HepG2 (cell line): ENCODE measurements around the gene KDM4D. TPM values are rescaled to one million over a fixed set of nuclear protein-coding genes. Genes with fewer than 3 reads are reported as not detected.
A peak's percentile ranks its signal among the peaks of the same experiment; 100 is the strongest.

Experiments
- ATRX ChIP-seq: sonication (generic); formaldehyde crosslinking; IDR thresholded peaks from 2 replicates; pipeline ENCODE4 v1.4.0; 2020; ENCODE audit warnings: missing genetic modification reagents, borderline replicate concordance
- FOXP1 ChIP-seq, 2 experiments: fragments of 450-650 bp in 1 of 2; IDR thresholded peaks; 2 replicates each; pipeline ENCODE4 v1.6.1; 2017 to 2018; ENCODE audit warnings: antibody characterized with exemption in 1 of 2
- HBP1 ChIP-seq: IDR thresholded peaks from 2 replicates; pipeline ENCODE4 v1.6.1; 2016; ENCODE audit warnings: low read depth, control low read depth
- KMT2B ChIP-seq: IDR thresholded peaks from 2 replicates; pipeline ENCODE4 v1.6.1; 2016; ENCODE audit warnings: missing genetic modification reagents, missing compliant biosample characterization
- MATR3 ChIP-seq: sonication (generic); formaldehyde crosslinking; IDR thresholded peaks from 2 replicates; pipeline ENCODE4 v1.4.0; 2020; ENCODE audit warnings: missing genetic modification reagents
- MAZ ChIP-seq, 2 experiments: sonication (generic) in 1 of 2; formaldehyde crosslinking in 1 of 2; IDR thresholded peaks; 2 replicates each; pipeline versions ENCODE4 v1.5.0 to v1.6.1; 2012 to 2020; ENCODE audit warnings: low read depth in 2 of 2, mild to moderate bottlenecking in 2 of 2, borderline replicate concordance in 1 of 2, improper control_type of control experiment in 1 of 2, low read length in 1 of 2, missing genetic modification reagents in 1 of 2, moderate library complexity in 1 of 2
- MEF2D ChIP-seq: sonication (generic); formaldehyde crosslinking; IDR thresholded peaks from 2 replicates; pipeline ENCODE4 v1.5.1; 2020; ENCODE audit warnings: mild to moderate bottlenecking, missing genetic modification reagents
- MXD4 ChIP-seq: IDR thresholded peaks from 2 replicates; pipeline ENCODE4 v1.6.1; 2016; ENCODE audit warnings: mild to moderate bottlenecking, missing biosample characterization, missing genetic modification reagents
- NR2F2 ChIP-seq: IDR thresholded peaks from 2 replicates; pipeline ENCODE4 v1.6.1; 2012; ENCODE audit warnings: low read depth, inconsistent platforms, borderline replicate concordance
- PHF21A ChIP-seq: sonication (generic); formaldehyde crosslinking; IDR thresholded peaks from 2 replicates; pipeline ENCODE4 v1.5.0; 2020; ENCODE audit warnings: mild to moderate bottlenecking, missing genetic modification reagents
- POLR2AphosphoS5 ChIP-seq: IDR thresholded peaks from 2 replicates; pipeline ENCODE4 v1.6.1; 2012; ENCODE audit warnings: low read depth, low read length
- SMAD3 ChIP-seq: sonication (generic); formaldehyde crosslinking; IDR thresholded peaks from 2 replicates; pipeline ENCODE4 v1.4.0; 2020; ENCODE audit warnings: missing genetic modification reagents
- USF2 ChIP-seq, 2 experiments: sonication (generic) in 1 of 2; formaldehyde crosslinking in 1 of 2; IDR thresholded peaks; 2 replicates each; pipeline versions ENCODE4 v1.5.1 to v1.6.1; 2011 to 2020; ENCODE audit warnings: borderline replicate concordance in 1 of 2, low read depth in 1 of 2, low read length in 1 of 2, mild to moderate bottlenecking in 1 of 2, missing genetic modification reagents in 1 of 2, moderate library complexity in 1 of 2
- ZBTB38 ChIP-seq: sonication (generic); formaldehyde crosslinking; IDR thresholded peaks from 2 replicates; pipeline ENCODE4 v1.5.1; 2020; ENCODE audit warnings: mild to moderate bottlenecking, missing genetic modification reagents
- ZSCAN29 ChIP-seq: sonication (generic); formaldehyde crosslinking; conservative IDR thresholded peaks from 2 replicates; pipeline ENCODE4 v1.4.0; 2020; ENCODE audit warnings: mild to moderate bottlenecking, missing genetic modification reagents
- polyA plus RNA-seq, 8 experiments: library from polyadenylated mRNA; depleted of rRNA in 3 of 8; stranded (reverse) in 7 of 8; unstranded in 1 of 8; fragments of >200 nt; fragmentation: Illumina TruSeq in 4 of 8; extraction: Trizol in 4 of 8; gene quantifications; 2 replicates each; pipeline versions ENCODE4 v1.2.1 to v1.2.3, GENCODE V29; 2011 to 2016; ENCODE audit warnings: low read depth in 4 of 8, missing spikeins in 1 of 8, mixed read lengths in 1 of 8; ENCODE audit not compliant: insufficient read depth in 1 of 8
- total RNA-seq, 5 experiments: library from RNA; depleted of rRNA; stranded (reverse); fragments of >200 nt; fragmentation: Illumina TruSeq; extraction: Trizol; gene quantifications; 2 replicates each; pipeline ENCODE4 v1.2.3, GENCODE V29; 2016; ENCODE audit warnings: low read depth in 1 of 5
- TF ChIP-seq, protein P1 (sequence below): sonication (generic); formaldehyde crosslinking; IDR thresholded peaks from 2 replicates; pipeline ENCODE4 v1.8.0; 2022; ENCODE audit warnings: missing genetic modification reagents, low read depth, mild to moderate bottlenecking, borderline replicate concordance
- TF ChIP-seq, protein P2 (sequence below): sonication (generic); formaldehyde crosslinking; IDR thresholded peaks from 2 replicates; pipeline ENCODE4 v1.8.0; 2022; ENCODE audit warnings: missing genetic modification reagents, mild to moderate bottlenecking, moderate library complexity, borderline replicate concordance
- TF ChIP-seq, protein P3 (sequence below): sonication (generic); formaldehyde crosslinking; IDR thresholded peaks from 2 replicates; pipeline ENCODE4 v1.8.0; 2023; ENCODE audit warnings: mild to moderate bottlenecking, missing genetic modification reagents
- TF ChIP-seq, protein P4 (sequence below), 2 experiments: fragments of 450-650 bp in 1 of 2; sonication (generic) in 1 of 2; formaldehyde crosslinking; IDR thresholded peaks; 2 replicates each; pipeline versions ENCODE4 v1.5.0 to v1.8.0; 2020 to 2022; ENCODE audit warnings: mild to moderate bottlenecking in 1 of 2, missing genetic modification reagents in 1 of 2

Gene KDM4D
- total and polyA plus RNA-seq, 2 of the 13 experiments (the other 11 are each of a cell fraction or from before 2014, with no cell fraction given): 0.96 to 1.3 TPM

DNA sequence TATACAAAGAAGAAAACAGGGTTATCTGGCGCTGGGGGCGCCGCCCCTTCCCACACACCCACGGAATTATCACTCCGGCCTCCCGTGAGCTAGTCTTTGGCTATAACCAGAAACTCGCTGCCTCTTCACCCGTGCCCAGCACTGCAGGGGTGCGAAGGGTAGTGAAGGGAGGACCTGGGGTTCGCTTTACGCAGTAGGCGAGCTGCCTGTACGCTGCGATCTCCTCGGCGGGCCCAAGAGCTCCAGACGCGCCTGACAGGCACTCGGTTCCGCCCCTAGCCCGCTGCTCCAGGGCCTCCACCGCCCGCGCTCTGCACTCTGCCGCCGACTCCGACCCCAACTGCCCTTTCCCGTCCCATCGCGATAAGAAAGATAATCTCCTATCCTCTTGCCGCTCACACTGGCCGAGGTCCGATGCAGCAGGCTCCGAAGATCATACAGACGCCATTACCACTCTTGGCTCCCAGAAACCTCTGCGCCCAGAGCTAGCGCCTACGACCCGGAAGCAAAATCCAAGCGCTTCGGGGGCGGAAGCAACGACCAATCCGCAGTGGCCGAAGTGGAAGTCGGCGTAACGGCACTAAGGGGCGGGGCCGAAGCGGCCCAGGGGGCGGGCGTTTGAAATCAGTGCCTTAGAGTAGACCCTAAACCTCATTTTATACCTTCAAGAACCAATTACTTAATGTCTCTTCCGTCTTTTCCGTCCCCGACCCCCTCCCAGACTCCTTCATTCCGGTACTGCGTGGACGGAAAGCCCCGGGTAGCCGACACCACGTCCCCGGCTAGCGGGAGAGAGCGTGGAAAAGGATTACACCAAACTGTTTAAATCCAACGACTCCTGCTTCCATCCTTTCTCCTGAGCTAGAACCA lies at the start of gene KDM4D, which contains the start of gene CWC15 (continued):
- TF ChIP-seq MXD4 (CRISPR knock-in tag): 0 out of 2 replicates have a peak, but pooled peaks have one; percentile 42
- no peak for TF ChIP-seq ATRX (CRISPR knock-in tag)
- TF ChIP-seq, protein P1, sequence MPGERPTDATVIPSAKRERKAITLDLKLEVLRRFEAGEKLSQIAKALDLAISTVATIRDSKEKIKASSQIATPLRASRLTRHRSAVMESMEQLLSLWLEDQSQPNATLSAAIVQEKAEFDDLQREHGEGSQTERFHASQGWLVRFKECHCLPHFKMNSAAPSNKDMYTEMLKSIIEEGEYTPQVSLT: no peak
- TF ChIP-seq PHF21A (CRISPR knock-in tag): peak; percentile 38; the same call in 1 of the 2 replicates
- TF ChIP-seq POLR2AphosphoS5: peak; percentile 93
- TF ChIP-seq MATR3: no peak
- TF ChIP-seq KMT2B (CRISPR knock-in tag): peak; percentile 98
- TF ChIP-seq NR2F2: 0 out of 2 replicates have a peak, but pooled peaks have one; percentile 19
- no peak for TF ChIP-seq ZSCAN29 (CRISPR knock-in tag)
- TF ChIP-seq MEF2D: 0 out of 2 replicates have a peak, but pooled peaks have one; percentile 24
- no peak for TF ChIP-seq USF2 (IDR thresholded peaks at IDR 0.05; ENCODE audit: low read depth, low read length)
- TF ChIP-seq USF2 (CRISPR knock-in tag; IDR thresholded peaks at IDR 0.05; ENCODE audit: borderline replicate concordance): no peak
- TF ChIP-seq SMAD3 (CRISPR knock-in tag): peak; percentile 48; the same call in 1 of the 2 replicates
- peak; percentile 44 for TF ChIP-seq HBP1 (CRISPR knock-in tag)
- no peak for TF ChIP-seq FOXP1 (IDR thresholded peaks at IDR 0.05)
- no peak for TF ChIP-seq FOXP1 (CRISPR knock-in tag; IDR thresholded peaks at IDR 0.05)
- TF ChIP-seq, protein P2, sequence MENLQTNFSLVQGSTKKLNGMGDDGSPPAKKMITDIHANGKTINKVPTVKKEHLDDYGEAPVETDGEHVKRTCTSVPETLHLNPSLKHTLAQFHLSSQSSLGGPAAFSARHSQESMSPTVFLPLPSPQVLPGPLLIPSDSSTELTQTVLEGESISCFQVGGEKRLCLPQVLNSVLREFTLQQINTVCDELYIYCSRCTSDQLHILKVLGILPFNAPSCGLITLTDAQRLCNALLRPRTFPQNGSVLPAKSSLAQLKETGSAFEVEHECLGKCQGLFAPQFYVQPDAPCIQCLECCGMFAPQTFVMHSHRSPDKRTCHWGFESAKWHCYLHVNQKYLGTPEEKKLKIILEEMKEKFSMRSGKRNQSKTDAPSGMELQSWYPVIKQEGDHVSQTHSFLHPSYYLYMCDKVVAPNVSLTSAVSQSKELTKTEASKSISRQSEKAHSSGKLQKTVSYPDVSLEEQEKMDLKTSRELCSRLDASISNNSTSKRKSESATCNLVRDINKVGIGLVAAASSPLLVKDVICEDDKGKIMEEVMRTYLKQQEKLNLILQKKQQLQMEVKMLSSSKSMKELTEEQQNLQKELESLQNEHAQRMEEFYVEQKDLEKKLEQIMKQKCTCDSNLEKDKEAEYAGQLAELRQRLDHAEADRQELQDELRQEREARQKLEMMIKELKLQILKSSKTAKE: no peak
- TF ChIP-seq, protein P3, sequence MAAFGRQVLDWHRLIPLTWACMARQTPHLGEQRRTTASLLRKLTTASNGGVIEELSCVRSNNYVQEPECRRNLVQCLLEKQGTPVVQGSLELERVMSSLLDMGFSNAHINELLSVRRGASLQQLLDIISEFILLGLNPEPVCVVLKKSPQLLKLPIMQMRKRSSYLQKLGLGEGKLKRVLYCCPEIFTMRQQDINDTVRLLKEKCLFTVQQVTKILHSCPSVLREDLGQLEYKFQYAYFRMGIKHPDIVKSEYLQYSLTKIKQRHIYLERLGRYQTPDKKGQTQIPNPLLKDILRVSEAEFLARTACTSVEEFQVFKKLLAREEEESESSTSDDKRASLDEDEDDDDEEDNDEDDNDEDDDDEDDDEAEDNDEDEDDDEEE (CRISPR knock-in tag): 0 out of 2 replicates have a peak, but pooled peaks have one; percentile 39
- peak; percentile 25; the same call in 1 of the 2 replicates for TF ChIP-seq MAZ (IDR thresholded peaks at IDR 0.05; ENCODE audit: borderline replicate concordance, low read depth, low read length)
- TF ChIP-seq MAZ (CRISPR knock-in tag; IDR thresholded peaks at IDR 0.05; ENCODE audit: low read depth): peak; percentile 47
- TF ChIP-seq, protein P4, sequence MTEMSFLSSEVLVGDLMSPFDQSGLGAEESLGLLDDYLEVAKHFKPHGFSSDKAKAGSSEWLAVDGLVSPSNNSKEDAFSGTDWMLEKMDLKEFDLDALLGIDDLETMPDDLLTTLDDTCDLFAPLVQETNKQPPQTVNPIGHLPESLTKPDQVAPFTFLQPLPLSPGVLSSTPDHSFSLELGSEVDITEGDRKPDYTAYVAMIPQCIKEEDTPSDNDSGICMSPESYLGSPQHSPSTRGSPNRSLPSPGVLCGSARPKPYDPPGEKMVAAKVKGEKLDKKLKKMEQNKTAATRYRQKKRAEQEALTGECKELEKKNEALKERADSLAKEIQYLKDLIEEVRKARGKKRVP (CRISPR knock-in tag; IDR thresholded peaks at IDR 0.05): no peak
- peak; percentile 47; the same call in 1 of the 2 replicates for TF ChIP-seq ZBTB38 (CRISPR knock-in tag)
